IPS-NIHi7 (cell line): Measurements from ENCODE around the gene GRB2.
"Not testable (repeated sequence)": the region's sequence is repeated elsewhere in the genome, so short reads cannot be mapped to it uniquely, and the experiment has no call there.

Source experiments
- DNase-seq: peaks from one replicate; pipeline ENCODE4 v3.0.0; 2012; ENCODE audit warnings: mixed read lengths; ENCODE audit errors: extremely low spot score

Gene GRB2

DNA sequence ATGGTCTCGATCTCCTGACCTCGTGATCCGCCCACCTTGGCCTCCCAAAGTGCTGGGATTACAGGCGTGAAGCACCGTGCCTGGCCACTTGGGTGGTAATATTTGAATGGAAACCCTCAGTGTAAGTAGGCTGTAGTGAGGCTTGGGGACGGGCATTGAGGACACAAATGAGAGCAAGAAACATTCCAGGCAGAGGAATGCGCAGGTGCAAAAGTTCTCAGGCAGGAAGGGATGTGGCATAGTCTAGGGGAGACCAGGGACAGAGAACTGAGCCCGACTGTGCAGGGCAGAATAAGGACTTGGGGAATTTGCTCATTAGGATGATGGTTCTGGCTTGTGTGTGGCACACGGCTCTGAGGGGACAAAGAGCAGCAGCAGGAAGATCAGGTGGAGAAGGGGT is 54.8 kb downstream of the GRB2 start:
- no peak for DNase-seq

DNA sequence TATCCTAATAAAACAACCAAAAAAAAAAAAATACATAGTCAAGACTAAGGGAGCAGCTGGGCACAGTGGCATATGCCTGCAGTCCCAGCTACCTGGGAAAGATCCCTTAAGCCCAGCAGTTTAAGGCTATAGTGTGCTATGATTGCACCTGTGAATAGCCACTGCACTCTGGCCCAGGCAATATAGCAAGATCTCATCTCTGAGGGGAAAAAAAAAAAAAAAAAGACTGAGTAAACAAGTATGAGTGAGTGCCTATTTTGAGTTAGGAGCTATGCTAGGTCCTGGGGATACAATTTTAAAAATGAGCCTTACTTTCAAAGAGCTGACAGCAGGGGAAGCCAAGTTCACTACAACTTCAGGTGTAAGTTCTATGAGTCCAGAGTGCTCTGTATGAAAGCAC is 55.4 kb downstream of the GRB2 start:
- DNase-seq = no peak

DNA sequence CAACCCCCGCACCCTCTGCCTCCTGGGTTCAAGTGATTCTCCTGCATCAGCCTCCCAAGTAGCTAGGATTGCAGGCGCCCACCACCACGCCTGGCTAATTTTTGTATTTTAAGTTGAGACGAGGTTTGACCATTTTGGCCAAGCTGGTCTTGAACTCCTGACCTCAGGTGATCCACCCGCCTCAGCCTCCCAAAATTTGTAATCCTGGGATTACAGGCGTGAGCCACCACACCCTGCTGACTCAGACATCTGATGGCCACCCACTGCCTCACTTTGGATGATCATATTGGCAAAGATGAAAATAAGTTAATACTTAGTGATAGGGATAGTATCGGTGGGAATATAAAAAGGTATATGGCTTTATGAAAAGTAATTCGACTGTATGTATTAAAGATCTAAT is 55.9 kb downstream of the GRB2 start:
- no peak for DNase-seq

DNA sequence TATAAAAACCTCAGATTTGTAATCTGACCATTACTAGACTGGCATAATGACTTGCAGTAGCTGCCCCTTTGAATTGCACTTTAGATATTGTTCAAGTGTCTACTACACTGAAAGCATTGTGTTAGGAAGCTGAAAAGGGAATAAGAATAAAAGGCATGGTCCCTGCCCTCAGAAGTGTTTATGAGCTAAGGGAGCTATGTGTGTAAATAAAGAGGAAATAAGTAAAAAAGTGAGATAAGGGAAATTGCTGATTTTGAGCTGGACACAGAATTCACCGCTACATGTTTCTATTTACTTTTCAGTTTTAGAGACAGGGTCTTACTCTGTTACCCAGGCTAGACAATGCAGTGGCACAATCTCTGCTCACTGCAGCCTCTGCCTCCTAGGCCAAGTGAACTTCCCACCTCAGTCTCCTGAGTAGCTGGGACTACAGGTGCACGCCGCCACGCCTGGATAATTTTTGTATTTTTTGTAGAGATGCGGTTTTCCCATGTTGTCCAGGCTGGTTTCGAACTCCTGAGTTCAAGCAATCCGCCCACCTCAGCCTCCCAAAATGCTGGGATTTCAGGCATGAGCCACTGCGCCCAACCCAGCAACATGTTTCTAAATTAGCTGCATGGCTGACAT is 57.0 kb downstream of the GRB2 start:
- no peak for DNase-seq

DNA sequence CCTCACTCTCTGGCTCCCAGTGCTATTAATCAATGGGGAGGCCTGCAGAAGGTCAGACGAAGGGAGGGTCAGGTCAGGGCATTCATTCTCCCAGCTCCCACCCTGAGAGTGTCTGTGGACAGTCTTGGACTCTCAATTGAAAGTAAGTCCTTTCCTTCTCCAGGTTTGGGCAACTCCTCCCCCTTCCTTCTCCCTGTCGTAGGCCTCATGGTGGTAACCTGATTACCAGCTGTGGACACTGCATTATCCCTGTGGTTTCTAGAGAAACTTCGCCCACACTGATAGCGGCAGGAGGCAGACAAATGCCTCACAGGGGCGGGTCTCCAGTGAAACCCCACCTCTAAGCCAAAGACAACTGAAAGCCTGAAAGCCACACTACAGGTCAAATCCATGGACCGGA is 58.6 kb downstream of the GRB2 start:
- peak; percentile 41 for DNase-seq

DNA sequence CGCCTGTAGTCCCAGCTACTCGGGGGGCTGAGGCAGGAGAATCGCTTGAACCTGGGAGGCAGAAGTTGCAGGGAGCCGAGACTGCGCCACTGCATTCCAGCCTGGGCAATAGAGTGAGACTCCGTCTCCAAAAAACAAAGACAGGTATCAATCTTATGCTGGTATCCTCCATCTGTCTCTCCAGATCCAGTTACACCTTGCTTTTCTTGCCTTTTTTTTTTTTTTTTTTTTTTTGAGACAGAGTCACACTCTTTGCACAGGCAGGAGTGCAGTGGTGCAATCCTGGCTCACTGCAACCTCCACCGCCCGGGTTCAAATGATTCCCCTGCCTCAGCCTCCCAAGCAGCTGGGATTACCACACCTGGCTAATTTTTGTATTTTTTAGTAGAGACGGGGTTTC is 59.1 kb downstream of the GRB2 start:
- not testable (repeated sequence) for DNase-seq

DNA sequence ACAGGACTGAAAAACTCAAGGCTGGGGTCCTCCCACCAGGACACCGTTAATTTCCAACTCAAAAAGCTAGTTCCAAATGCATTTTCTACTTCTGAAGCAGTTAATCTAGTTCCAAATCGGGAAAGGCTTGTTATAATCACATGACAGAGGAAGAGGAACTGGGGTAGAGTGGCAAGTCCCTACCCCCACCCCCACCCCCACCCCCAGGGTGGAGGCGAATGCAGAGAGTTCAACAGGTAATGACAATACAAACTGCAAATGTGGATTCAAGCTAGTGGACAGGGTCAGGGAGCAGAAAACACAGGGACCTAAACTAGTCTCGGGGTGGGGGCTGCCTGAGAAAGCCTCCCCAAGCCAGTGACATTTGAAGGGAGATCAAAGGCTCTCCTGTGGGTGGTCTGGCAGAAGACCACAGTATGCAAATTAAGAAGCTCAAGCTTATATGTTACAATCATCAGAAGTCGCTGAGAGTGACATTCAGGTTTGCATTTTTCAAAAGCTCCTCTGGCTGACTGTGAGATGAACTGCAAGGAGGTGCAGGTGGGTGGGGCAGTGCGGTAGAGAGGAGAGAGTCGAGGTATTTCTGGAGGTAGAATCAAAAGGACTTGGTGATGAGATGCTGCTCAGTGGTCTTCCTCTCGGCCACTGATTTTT is 59.8 kb downstream of the GRB2 start:
- DNase-seq = no peak

DNA sequence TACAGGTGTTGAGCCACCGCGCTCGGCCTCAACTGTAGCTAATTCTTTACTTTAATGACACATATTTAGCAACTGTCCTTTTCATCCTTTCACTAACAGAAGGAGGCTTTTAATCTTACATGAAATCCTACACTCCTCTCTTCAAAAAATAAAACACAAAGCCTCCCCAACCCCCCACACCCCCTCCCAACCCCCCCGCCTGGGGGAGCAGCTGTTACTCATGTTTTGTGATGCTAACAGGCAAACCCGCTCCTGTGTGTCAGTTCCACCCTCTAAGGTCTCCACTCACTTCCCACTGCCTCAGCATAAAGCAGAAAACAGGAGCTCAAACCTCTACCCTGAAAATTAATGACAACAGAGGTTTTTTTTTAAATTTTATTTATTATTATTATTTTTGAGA is 60.8 kb downstream of the GRB2 start:
- DNase-seq = no peak

DNA sequence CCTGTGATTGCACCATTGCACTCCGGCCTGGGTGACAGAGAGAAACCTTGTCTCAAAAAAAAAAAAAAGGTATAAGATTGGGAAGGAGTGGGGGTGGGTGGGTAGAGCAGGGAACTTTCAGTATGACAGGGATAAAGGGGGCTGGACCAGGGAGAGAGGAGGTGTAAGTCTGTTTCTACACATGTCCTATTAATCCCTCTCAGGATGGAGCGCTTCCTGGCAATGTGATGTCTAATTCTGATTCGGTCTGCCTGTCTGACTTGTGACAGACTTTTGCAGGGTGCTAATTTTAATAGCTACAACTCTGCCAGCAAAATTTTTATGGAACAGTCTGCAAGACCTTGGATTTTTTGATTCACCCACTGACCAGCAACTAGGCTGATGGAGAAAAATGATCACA is 62.5 kb downstream of the GRB2 start:
- DNase-seq = no peak

DNA sequence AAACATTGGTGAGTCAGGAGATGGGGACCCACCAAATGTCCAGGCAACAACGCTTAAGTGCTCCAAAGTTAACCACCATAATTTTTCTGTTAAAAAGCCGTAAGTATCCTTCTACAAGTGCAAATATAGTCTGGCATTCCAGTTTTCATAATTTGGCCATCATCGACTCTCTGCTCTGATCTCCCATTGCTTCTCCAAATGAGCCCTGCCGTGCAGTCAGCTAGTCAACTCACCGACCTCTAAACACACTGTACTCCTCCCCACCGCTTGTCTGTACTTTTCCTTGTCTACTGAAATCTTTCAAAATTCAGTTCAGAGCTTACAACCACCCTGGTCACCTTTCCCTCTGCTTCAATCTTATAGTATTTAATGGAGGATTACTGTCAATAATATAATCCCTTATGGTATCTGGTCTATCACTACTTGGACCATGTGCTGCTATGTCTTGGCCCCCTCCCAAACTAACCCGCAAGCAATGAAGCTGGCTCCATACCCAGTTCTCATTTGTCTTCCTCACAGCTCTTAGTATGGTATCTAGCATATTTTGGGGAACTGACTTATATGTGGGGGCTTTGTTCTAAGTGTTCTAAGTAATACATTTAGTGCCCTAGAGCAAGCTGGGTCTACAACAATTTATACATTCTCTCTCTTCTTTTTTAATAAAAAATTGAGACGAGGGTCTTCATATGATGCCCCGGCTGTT is 63.5 kb downstream of the GRB2 start:
- no peak for DNase-seq

DNA sequence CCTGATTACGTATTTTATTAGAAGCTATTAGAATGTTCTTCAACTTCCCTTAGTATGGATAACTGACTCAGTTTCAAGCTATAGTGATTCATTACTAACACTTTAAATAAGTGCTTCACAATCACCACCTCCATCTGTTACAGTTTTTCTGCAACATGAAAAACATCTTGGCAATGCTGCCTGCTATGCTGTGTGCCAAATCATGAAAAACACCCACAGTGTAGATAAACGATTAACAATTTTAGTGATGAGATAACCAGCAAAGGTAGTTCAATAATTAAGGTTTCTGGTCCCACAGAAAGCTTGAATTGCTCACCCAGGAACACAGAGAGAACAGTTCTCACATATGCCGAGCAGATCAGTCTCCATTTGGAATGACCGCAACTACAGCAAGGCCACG is 64.8 kb downstream of the GRB2 start:
- no peak for DNase-seq

DNA sequence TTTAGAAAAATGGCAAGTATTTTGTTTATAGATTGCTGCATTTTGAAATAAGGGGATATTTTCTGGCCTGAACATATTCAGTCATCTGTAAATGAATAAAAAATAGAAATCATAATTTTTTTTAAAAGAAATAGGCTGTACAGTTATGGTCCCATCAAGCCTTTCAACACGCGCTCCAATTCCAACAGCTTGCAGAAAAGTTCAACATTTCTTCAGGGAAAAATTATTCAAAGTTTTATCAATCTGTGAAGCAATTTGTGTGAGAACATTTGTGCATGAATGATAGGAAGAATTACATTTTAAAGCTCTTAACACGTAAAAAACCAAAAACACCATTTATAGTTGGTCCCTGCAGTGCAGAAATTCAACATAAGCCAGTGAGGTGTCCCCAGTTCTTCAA is 65.5 kb downstream of the GRB2 start:
- DNase-seq = no peak

DNA sequence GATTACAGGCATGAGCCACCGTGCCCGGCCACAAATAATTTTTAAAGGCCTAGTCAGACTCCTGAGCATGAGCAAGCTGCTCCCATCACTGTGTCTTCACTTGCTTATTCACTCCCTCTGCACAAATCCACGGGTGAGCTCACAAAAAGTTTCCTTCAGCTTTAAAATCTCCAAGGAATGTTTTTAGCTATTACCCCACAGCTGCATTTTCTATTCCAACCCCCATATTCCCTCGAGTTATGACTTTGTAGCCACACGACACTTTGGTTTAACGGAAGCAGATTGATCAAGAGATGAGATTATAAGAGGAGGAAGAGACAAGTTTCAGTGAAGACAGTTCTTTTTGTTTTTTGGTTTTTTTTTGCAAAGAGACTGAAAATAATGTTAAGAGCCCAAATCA is 67.1 kb downstream of the GRB2 start:
- no peak for DNase-seq

DNA sequence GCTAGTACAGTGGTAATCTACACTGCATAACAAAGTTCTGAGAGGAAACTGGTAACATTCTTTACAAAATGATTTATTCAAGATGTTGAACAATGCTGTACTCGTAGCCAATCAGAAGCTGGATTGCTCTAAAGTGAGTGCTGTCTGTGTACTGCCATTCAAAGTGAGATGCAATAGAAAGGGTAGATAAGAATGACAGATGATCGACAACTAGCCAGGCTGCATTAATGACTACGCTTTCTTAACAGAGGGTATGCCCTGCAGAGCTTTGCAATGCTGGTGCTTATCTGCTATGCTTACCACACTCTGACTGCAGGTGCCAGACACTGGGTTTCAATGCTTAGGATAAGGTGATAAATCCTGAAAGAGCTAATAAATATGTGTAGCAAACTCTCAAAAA is 70.2 kb downstream of the GRB2 start:
- no peak for DNase-seq

DNA sequence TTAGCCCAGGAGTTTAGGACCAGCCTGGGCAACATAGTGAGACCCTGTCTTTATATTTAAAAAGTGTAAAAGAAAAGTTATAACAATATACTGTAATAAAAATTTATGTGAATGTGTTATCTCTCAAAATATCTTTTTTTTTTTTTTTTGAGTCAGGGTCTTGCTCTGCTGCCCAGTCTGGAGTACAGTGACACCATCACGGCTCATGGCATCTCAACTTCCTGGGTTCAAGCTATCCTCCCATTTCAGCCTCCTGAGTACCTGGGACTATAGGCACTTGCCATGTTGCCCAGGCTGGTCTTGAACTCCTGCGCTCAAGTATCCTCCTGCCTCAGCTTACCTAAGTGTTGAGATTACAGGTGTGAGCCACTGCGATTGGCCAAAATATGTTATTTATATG is 70.8 kb downstream of the GRB2 start:
- no peak for DNase-seq

DNA sequence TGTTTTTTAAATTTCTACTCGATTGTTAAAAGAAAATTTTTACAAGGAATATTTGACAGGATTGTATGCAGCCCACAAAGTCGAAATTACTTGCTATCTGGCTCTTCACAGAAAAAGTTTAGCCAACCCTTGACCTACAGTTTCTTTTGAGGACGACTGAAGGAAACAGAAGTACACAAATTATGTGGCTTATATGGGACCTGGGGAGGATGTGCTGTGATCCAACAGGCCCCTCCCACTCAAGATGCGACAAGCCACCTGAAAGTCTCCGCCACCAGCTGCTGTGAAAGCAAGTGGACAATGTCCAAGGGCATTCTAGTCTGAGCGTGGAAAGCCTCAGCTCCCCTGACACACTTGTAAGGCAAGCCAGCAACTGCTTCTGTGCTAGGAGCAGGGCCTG is 73.8 kb downstream of the GRB2 start:
- no peak for DNase-seq

DNA sequence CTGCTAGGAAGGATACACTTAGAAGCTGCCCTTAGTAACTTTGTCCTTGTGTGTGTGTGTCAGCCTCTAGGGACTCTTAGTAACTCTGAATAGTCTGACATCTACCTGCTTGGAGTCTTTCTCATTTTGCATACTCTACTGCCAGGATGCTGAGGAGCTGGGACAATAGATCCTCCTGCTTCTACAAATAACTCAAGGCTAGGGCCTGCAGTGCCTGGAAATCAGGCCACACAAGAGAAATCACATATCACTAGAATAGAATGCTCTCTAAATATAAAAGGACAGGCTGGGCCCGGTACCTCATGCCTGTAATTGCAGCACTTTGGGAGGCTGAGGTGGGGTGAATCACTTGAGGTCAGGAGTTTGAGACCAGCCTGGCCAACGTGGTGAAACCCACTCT is 77.7 kb downstream of the GRB2 start:
- no peak for DNase-seq

DNA sequence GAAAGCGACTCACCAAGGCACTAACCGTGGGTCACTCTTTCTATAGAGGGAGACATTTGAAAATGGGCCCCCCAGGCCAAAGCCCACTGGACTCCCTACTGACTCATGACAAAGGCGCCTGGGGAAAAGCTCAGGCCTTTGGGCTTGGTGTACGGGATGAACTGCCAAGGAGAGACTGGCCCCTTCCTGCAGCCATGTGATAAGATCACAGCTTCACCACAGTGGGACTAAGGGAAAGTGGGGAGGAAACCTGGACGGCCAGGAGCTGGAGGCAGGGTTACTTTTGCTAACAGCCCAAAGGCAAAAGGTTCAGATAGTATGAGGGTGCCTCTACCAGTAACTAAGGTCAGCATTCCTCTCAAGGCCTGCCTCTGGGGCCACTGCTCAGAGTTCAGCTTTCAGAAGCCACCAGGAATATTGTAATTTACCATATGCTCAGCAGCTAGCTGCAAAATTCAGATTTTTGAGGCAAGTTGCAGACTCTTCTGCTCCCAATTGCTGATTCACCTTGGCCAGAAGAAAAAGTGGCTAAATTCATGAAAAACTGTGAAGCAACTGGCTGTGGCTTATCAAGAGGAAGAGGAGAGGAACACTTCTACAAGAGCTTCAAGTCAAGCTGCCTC is 79.1 kb downstream of the GRB2 start:
- DNase-seq = no peak

DNA sequence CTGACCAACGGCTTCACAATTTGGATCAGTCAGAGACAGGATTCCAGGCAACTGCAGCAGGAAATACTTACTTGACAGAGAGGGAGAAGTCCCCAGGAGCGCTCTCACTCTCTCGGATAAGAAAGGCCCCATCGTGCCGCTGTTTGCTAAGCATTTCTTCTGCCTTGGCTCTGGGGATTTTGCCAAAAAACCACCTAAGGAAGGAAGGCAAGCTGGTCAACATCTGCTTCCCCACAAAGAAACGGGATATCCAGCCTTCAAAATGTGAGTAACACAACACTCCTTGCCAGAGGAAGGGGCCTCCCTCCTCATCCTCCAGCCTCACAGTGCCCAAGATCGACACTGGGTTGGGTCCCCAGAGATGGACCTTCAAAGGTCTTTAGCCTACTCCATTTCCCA is 79.7 kb downstream of the GRB2 start:
- DNase-seq = no peak

DNA sequence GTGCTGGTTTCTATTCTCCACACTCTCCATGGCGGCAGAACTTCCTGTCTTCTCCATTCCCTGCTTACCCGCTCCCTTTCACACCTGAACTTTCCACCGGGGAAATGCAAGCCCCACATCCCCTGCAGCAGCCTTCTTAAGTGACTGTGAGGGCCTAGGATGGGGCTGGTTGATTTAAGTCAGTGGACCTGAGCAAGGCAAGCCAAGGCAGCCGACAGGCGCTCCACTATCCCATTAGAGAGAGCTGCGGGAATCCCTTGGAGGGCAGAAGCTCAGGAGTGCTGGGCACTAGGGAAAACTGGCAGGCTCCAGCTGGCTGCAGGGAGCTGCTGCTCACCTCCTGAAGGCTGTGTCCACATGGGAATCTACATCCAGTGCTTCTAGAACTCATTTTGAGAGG is 80.1 kb downstream of the GRB2 start:
- no peak for DNase-seq

DNA sequence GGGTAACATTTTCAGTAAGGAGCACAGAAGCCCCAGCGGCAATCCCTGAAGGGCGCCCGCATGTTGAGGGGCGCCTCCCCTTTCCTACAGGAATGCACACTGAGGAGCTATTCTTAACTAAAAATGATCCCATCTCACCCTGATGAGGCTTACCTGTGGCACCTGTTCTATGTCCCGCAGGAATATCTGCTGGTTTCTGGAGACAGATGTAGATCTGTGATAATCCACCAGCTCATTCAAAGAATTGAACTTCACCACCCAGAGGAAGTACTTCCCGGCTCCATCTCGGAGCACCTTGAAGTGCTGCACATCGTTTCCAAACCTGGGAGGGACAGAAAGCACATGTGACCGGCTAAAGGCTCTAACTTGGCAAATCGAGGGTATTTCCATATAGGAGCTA is 84.0 kb downstream of the GRB2 start:
- DNase-seq = no peak

DNA sequence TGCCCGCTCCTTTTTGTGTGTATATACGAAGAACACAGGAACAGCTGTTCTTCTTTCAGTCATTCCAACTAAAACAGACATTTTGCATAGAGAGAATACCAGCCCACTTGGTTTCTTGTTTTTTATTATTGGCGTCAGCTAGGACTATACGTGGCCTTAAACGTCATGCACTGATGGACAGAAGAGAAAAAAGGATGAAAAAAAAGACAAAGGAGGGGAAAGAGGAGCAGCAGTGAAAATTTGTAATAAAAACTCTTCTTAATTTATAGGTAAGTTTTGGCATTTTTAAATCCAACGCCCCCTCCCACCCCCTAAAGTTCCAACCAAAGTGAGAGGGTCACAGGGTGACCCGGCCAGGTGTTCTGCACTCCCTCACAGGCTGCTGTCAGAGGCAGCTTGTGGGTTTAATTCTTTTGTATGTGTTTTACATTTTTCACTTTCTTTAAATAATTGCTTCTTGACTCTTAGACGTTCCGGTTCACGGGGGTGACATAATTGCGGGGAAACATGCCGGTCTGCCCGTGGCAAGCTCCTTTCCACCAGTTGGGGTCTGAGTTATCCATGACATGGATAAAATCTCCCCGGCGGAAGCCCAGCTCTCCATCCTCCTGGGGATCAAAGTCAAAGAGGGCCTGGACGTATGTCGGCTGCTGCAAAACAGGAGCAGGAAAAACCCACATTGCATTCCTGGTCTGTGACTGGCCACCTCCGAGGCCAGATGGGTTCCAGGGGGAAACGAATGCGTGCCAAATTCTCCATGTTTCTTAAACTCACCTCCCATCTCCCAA is 85.4 kb downstream of the GRB2 start:
- DNase-seq = no peak
